HEK293T (cell line): ENCODE results near the gene SHQ1.

Experiments
- CTCF ChIA-PET: fragments of 350-600 bp; formaldehyde crosslinking; extraction: SDS; loops from one replicate; lab custom pipeline; 2021; ENCODE audit warnings: antibody characterized with exemption, inconsistent platforms; lab: Yijun Ruan, JAX
- POLR2A ChIA-PET: fragments of 350-600 bp; formaldehyde crosslinking; extraction: SDS; loops from one replicate; lab custom pipeline; 2020; ENCODE audit warnings: antibody characterized with exemption, inconsistent platforms; lab: Yijun Ruan, JAX
- DNase-seq: peaks from one replicate; pipeline ENCODE4 v3.0.0; 2012; ENCODE audit warnings: mixed read lengths; ENCODE audit errors: extremely low spot score
- ARNT ChIP-seq: fragments of 450-650 bp; IDR thresholded peaks from 2 replicates; pipeline ENCODE4 v1.6.1; 2017; ENCODE audit warnings: mild to moderate bottlenecking
- BHLHE40 ChIP-seq: fragments of 450-650 bp; IDR thresholded peaks from 2 replicates; pipeline ENCODE4 v1.6.1; 2016; ENCODE audit warnings: mild to moderate bottlenecking, moderate library complexity, borderline replicate concordance
- CTBP1 ChIP-seq: fragments of 450-650 bp; IDR thresholded peaks from 2 replicates; pipeline ENCODE4 v1.6.1; 2016; ENCODE audit warnings: borderline replicate concordance
- ELF4 ChIP-seq: fragments of 450-650 bp; IDR thresholded peaks from 2 replicates; pipeline ENCODE4 v1.6.1; 2017; ENCODE audit warnings: antibody characterized with exemption
- FOXA1 ChIP-seq: fragments of 450-650 bp; IDR thresholded peaks from 2 replicates; pipeline ENCODE4 v1.6.1; 2016; ENCODE audit warnings: mild to moderate bottlenecking
- FOXK2 ChIP-seq: fragments of 450-650 bp; IDR thresholded peaks from 2 replicates; pipeline ENCODE4 v1.6.1; 2016; ENCODE audit warnings: mild to moderate bottlenecking
- FOXM1 ChIP-seq: fragments of 450-650 bp; IDR thresholded peaks from 2 replicates; pipeline ENCODE4 v1.6.1; 2017; ENCODE audit warnings: mild to moderate bottlenecking, borderline replicate concordance
- L3MBTL2 ChIP-seq: fragments of 450-650 bp; conservative IDR thresholded peaks from 2 replicates; pipeline ENCODE4 v1.6.1; 2016; ENCODE audit warnings: mild to moderate bottlenecking
- LEF1 ChIP-seq: fragments of 450-650 bp; IDR thresholded peaks from 2 replicates; pipeline ENCODE4 v1.6.1; 2017; ENCODE audit warnings: mild to moderate bottlenecking, borderline replicate concordance
- NFRKB ChIP-seq: fragments of 450-650 bp; IDR thresholded peaks from 2 replicates; pipeline ENCODE4 v1.6.1; 2016; ENCODE audit warnings: mild to moderate bottlenecking, moderate library complexity
- SP1 ChIP-seq: fragments of 450-650 bp; IDR thresholded peaks from 2 replicates; pipeline ENCODE4 v1.6.1; 2017
- SUZ12 ChIP-seq: fragments of 450-650 bp; IDR thresholded peaks from 2 replicates; pipeline ENCODE4 v1.6.1; 2016; ENCODE audit warnings: mild to moderate bottlenecking
- TARDBP ChIP-seq: fragments of 450-650 bp; IDR thresholded peaks from 2 replicates; pipeline ENCODE4 v1.6.1; 2016
- ZNF384 ChIP-seq: fragments of 450-650 bp; IDR thresholded peaks from 2 replicates; pipeline ENCODE4 v1.6.1; 2016
- TF ChIP-seq, protein P1 (sequence below): fragments of 450-650 bp; IDR thresholded peaks from 2 replicates; pipeline ENCODE4 v1.6.1; 2016

The SHQ1 gene

DNA sequence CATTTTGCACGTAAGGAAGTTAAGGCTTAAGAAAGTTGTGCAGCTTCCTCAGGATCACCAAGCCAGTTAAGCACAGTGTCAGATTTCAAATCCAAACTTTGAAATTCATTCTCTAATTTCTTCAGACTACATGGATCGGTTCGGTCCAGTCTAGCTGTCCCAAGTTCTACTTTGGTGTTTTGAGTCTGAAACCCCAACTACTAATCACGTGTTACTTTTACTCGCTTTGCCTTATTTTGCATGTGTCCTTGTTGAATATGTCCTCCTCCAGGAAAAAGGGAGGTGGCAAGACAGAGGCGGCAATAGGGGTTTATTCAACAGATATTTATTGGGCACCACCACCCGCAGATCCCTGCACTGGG, 39.1 kb upstream of the SHQ1 start:
- ChIA-PET CTCF (interaction anchor here (0.9 to 1.8 kb wide), 2 partner anchors 37 to 43 kb away, joined by 3 to 5 read pairs; no protein-coding TSS in a partner anchor), POLR2A (interaction anchor here (0.8 to 1.0 kb wide), 5 partner anchors 10 to 348 kb away, joined by 3 to 4 read pairs (median 3); no protein-coding TSS in a partner anchor)
- TF ChIP-seq LEF1 (no peak), FOXA1 (no peak), L3MBTL2 (peak; percentile 60), SUZ12 (no peak), BHLHE40 (no peak), FOXM1 (no peak), SP1 (no peak), FOXK2 (peak; percentile 42; the same call in 1 of the 2 replicates)
- DNase-seq: no peak

DNA sequence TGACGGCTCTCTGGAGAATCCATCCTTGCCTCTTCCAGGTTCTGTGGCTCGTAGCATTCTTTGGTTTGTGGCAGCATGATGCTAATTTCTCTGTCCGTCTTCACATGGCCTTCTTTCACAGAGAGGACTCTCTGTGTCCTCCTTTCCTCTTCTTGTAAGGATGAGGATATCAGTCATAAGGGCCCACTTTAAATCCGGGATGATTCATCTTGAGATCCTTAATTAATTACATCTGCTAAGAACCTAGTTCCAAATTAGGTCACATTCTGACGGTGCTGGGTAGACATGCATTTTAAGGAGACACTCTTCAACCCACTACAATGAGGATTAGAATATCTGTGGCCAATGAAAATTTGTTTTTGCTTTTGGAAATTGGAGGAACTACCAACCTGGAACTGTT, 23.9 kb upstream of the SHQ1 start:
- TF ChIP-seq ELF4: no peak
- TF ChIP-seq ZNF384: no peak
- TF ChIP-seq BHLHE40: no peak
- TF ChIP-seq, protein P1, sequence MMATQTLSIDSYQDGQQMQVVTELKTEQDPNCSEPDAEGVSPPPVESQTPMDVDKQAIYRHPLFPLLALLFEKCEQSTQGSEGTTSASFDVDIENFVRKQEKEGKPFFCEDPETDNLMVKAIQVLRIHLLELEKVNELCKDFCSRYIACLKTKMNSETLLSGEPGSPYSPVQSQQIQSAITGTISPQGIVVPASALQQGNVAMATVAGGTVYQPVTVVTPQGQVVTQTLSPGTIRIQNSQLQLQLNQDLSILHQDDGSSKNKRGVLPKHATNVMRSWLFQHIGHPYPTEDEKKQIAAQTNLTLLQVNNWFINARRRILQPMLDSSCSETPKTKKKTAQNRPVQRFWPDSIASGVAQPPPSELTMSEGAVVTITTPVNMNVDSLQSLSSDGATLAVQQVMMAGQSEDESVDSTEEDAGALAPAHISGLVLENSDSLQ: no peak
- DNase-seq: no peak
- CTCF ChIA-PET: no interaction called here

DNA sequence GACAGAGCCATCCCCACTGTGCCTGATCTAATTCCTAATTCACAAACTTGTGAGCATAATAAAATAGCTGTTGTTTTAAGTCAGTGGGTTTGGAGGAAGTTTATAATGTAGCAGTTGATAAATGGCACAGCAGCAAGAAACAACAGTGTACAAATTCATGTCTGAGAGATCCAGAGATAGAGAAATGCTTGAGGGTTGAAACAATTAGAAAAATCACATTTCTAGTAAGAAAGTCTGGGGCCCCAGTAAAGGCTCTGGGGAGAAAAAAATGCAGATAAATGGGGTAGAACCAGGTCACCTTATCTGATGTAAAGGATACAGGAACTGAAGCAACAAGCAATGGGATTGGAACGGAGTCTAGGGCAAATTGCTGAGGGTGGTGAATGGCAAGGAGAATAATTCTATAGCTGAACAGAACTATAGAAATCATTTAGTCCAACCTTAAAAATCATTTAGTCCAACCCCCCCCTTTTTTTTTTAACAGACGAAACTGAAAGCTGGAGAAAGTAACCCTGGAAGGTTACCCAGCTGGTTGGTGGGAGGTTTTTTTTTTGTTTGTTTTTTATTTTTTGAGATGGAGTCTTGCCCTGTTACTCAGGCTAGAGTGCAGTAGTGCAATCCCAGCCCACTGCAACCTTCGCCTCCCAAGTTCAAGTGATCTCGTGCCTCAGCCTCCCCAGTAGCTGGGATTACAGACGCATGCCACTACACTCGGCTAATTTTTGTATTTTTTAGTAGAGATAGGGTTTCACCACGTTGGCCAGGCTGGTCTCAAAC, 14.3 kb upstream of the SHQ1 start:
- POLR2A ChIA-PET: no interaction called here
- CTCF ChIA-PET: interaction anchor here (1.8 kb wide), 1 partner anchor 11 kb away, joined by 8 read pairs; no protein-coding TSS in a partner anchor
- TF ChIP-seq ARNT (no peak), FOXA1 (no peak), FOXK2 (no peak), SUZ12 (no peak), TARDBP (no peak), FOXM1 (no peak), NFRKB (no peak), L3MBTL2 (no peak), ELF4 (no peak), ZNF384 (no peak)
- no peak for DNase-seq

More for the DNA sequence above, 23.9 kb upstream of the SHQ1 start:
- POLR2A ChIA-PET: no interaction called here

DNA sequence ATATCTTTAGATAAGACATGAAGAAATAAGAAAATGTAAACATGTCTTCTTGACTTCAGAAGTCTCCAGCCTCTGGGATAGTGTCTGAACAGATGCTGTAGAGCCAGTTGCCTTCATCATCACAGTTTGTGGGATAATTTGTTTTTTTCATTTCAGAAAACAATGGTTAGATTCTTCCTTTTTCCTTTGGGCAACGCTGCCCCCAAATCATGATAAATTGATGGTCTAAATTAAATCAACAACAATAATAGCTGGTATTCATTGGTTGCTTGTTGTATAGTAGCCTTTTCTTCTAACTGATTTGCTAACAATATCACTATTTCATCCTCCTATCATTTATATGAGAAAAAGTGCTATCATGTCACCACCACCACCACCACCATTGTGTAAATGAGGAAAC, 12.6 kb upstream of the SHQ1 start:
- DNase-seq: no peak
- ChIA-PET CTCF (no interaction called here), POLR2A (no interaction called here)
- TF ChIP-seq NFRKB (no peak), L3MBTL2 (no peak), FOXM1 (no peak), SP1 (no peak), TARDBP (no peak), ARNT (no peak), ZNF384 (no peak), ELF4 (no peak), BHLHE40 (no peak), SUZ12 (no peak)

DNA sequence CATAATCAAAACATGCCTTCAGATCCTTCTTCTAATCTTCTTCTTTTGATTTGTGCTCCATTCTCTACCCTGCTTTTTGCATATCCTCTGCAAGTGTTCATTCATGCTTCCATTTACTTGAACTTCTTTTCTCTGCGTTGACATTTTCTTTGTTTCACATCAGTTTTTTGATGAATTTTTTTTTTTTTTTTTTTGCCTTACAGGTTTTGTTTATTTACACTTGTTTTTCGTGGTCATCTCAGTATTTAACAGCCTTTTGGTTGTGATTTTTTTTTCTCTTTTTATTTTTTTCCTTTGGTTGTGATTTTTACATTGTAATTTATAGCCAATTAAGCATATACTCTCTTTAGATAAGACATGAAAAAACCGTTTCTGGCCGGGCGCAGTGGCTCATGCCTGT, 11.8 kb upstream of the SHQ1 start:
- ChIA-PET POLR2A (no interaction called here), CTCF (interaction anchor here (0.6 kb wide), 1 partner anchor 1962 kb away, joined by 3 read pairs; no protein-coding TSS in a partner anchor)
- DNase-seq: no peak
- TF ChIP-seq ZNF384 (peak; percentile 51; the same call in 1 of the 2 replicates), TARDBP (no peak), L3MBTL2 (no peak), LEF1 (no peak), NFRKB (no peak)

DNA sequence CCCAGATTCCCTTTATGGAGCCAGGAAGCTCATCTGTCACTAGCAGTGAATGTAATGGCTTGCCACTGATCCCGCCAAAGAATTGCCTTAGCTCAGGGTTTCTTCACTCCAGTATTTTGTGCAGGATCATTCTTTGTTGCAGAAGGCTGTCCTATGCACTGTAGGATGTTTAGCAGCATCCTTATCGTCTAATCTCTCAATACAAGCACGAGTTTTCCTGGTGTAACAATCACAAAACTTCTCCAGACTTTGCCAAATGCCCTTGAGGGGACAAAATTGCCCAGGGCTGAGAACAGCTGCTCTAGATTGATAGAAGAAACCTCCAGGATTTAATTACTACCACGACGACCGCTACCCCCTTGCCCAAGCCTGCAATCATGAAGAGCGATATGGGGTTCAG, 6.8 kb upstream of the SHQ1 start:
- DNase-seq: no peak
- no peak for TF ChIP-seq NFRKB
- TF ChIP-seq FOXM1: no peak
- TF ChIP-seq BHLHE40: no peak
- CTCF ChIA-PET: no interaction called here
- POLR2A ChIA-PET: no interaction called here

DNA sequence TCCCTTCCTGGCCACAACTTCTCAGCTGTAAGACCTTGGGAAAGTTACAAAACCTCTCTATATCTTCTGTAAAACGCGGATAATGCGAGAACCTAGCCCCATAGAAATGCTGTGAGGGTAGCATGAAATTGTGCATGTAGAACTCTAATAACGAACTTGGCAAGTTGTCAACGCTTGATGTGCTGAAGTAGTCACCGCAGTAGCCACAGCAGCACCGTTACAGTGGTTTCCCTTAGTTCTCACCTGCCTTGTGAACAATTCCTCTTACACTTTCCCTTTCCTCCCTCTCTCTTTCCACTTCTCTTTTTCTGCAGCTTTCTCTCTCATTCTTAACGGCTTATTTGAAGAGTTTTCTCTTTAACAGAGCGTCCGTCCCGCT, 447 bp upstream of the SHQ1 start:
- DNase-seq: no peak
- ChIA-PET CTCF (no interaction called here), POLR2A (no interaction called here)
- TF ChIP-seq ZNF384: no peak
- no peak for TF ChIP-seq NFRKB
- no peak for TF ChIP-seq FOXK2
- TF ChIP-seq SP1: no peak
- TF ChIP-seq ARNT: no peak
- no peak for TF ChIP-seq BHLHE40
- no peak for TF ChIP-seq SUZ12
- TF ChIP-seq TARDBP: no peak
- no peak for TF ChIP-seq CTBP1
- no peak for TF ChIP-seq ELF4
- no peak for TF ChIP-seq FOXA1
- TF ChIP-seq FOXM1: no peak
- TF ChIP-seq, protein P1: no peak
- no peak for TF ChIP-seq L3MBTL2

DNA sequence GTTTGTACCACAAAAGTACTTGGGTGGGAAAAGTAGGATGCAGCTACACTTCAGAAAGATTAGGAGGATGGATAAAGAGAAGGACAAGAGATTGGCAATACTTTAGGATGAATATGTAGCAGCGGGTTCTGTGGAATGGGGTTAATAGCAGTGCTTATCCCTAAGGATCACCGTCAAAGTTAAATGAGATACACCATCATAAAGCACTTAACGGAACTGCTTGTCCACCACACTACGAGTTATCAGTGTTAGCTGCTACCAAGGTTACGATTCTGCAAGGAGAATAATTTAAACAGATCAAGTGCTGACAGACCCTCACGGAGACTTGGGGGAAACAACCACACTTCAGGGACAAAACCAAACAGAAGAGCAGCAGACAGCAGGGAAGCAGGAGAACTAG, 963 bp downstream of the SHQ1 start:
- POLR2A ChIA-PET: no interaction called here
- CTCF ChIA-PET: no interaction called here
- TF ChIP-seq CTBP1 (no peak), ZNF384 (no peak), LEF1 (no peak), NFRKB (no peak), ELF4 (no peak), TARDBP (no peak), SP1 (no peak), FOXK2 (no peak), L3MBTL2 (no peak), FOXM1 (no peak), FOXA1 (no peak), BHLHE40 (no peak)
- TF ChIP-seq, protein P1: no peak
- DNase-seq: no peak
